Thyroid gland (tissue), 4 donors: Measurements from ENCODE around the gene CCDC160.
"Not testable (repeated sequence)": the region's sequence is repeated elsewhere in the genome, so short reads cannot be mapped to it uniquely, and the experiment has no call there.

Experiments
- POLR2A ChIP-seq, 2 donors: fragments of 450-650 bp; IDR thresholded peaks; one replicate each; pipeline ENCODE4 v1.6.1; 2017; ENCODE audit warnings: antibody characterized with exemption in 2 of 2, mild to moderate bottlenecking in 2 of 2, moderate library complexity in 1 of 2
- TF ChIP-seq, protein P1 (sequence below), 6 experiments: fragments of 200-600 bp in 3 of 6; fragments of 450-650 bp in 3 of 6; sonication (generic) in 3 of 6; IDR thresholded peaks; one replicate each; pipeline ENCODE4 v1.5.1; 2016 to 2019; ENCODE audit warnings: antibody characterized with exemption in 6 of 6, mild to moderate bottlenecking in 2 of 6, inconsistent platforms in 1 of 6, moderate library complexity in 1 of 6

GRCh38 chrX:134238144-134238543, 1.2 kb downstream of the CCDC160 start:
- TF ChIP-seq POLR2A (IDR thresholded peaks at IDR 0.05) = not testable (repeated sequence)
- TF ChIP-seq, protein P1, sequence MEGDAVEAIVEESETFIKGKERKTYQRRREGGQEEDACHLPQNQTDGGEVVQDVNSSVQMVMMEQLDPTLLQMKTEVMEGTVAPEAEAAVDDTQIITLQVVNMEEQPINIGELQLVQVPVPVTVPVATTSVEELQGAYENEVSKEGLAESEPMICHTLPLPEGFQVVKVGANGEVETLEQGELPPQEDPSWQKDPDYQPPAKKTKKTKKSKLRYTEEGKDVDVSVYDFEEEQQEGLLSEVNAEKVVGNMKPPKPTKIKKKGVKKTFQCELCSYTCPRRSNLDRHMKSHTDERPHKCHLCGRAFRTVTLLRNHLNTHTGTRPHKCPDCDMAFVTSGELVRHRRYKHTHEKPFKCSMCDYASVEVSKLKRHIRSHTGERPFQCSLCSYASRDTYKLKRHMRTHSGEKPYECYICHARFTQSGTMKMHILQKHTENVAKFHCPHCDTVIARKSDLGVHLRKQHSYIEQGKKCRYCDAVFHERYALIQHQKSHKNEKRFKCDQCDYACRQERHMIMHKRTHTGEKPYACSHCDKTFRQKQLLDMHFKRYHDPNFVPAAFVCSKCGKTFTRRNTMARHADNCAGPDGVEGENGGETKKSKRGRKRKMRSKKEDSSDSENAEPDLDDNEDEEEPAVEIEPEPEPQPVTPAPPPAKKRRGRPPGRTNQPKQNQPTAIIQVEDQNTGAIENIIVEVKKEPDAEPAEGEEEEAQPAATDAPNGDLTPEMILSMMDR (IDR thresholded peaks at IDR 0.05) = not testable (repeated sequence)
